Measurements from ENCODE around the gene NQO1.

DNA sequence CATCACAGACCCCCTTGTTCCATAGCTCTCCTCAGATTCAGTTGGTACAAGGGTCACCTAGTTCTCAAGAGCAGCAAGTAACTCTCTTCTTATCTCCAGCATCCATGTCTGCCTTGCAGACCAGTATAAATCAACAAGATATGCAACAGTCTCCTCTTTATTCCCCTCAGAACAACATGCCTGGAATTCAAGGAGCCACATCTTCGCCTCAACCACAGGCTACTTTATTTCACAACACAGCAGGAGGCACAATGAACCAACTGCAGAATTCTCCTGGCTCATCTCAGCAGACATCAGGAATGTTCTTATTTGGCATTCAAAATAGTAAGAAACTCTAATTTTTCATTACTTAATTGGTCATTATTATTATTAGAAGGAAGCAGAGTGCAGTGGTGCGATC, 32.4 kb downstream of the NQO1 start:
- TF ChIP-seq MXI1 (IDR thresholded peaks at IDR 0.05; ENCODE audit: low read depth, low read length) (no peak), RFX5 (IDR thresholded peaks at IDR 0.05; ENCODE audit: low read length) (no peak), SIN3A (IDR thresholded peaks at IDR 0.05; ENCODE audit: borderline replicate concordance, low read depth, low read length) (no peak), EZH2phosphoT487 (IDR thresholded peaks at IDR 0.05; ENCODE audit: borderline replicate concordance, low read depth) (no peak), ELF1 (IDR thresholded peaks at IDR 0.05) (no peak), RXRA (IDR thresholded peaks at IDR 0.05; ENCODE audit: borderline replicate concordance, low read depth) (no peak), EP300 (IDR thresholded peaks at IDR 0.05; ENCODE audit: borderline replicate concordance in 1 of 2, low read depth in 1 of 2, low read length in 1 of 2) (no peak), POLR2AphosphoS5 (IDR thresholded peaks at IDR 0.05; ENCODE audit: low read depth, low read length) (no peak), TAF1 (IDR thresholded peaks at IDR 0.05; ENCODE audit: borderline replicate concordance, low read depth, low read length) (no peak), JUND (IDR thresholded peaks at IDR 0.05) (no peak), CHD2 (IDR thresholded peaks at IDR 0.05; ENCODE audit: low read length, partially characterized antibody) (no peak)
- TF ChIP-seq, protein P1, sequence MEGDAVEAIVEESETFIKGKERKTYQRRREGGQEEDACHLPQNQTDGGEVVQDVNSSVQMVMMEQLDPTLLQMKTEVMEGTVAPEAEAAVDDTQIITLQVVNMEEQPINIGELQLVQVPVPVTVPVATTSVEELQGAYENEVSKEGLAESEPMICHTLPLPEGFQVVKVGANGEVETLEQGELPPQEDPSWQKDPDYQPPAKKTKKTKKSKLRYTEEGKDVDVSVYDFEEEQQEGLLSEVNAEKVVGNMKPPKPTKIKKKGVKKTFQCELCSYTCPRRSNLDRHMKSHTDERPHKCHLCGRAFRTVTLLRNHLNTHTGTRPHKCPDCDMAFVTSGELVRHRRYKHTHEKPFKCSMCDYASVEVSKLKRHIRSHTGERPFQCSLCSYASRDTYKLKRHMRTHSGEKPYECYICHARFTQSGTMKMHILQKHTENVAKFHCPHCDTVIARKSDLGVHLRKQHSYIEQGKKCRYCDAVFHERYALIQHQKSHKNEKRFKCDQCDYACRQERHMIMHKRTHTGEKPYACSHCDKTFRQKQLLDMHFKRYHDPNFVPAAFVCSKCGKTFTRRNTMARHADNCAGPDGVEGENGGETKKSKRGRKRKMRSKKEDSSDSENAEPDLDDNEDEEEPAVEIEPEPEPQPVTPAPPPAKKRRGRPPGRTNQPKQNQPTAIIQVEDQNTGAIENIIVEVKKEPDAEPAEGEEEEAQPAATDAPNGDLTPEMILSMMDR (IDR thresholded peaks at IDR 0.05): no peak
- TF ChIP-seq, protein P2, sequence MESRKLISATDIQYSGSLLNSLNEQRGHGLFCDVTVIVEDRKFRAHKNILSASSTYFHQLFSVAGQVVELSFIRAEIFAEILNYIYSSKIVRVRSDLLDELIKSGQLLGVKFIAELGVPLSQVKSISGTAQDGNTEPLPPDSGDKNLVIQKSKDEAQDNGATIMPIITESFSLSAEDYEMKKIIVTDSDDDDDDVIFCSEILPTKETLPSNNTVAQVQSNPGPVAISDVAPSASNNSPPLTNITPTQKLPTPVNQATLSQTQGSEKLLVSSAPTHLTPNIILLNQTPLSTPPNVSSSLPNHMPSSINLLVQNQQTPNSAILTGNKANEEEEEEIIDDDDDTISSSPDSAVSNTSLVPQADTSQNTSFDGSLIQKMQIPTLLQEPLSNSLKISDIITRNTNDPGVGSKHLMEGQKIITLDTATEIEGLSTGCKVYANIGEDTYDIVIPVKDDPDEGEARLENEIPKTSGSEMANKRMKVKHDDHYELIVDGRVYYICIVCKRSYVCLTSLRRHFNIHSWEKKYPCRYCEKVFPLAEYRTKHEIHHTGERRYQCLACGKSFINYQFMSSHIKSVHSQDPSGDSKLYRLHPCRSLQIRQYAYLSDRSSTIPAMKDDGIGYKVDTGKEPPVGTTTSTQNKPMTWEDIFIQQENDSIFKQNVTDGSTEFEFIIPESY (IDR thresholded peaks at IDR 0.05; ENCODE audit: borderline replicate concordance, low read depth): no peak
- TF ChIP-seq, protein P3, sequence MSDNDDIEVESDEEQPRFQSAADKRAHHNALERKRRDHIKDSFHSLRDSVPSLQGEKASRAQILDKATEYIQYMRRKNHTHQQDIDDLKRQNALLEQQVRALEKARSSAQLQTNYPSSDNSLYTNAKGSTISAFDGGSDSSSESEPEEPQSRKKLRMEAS (IDR thresholded peaks at IDR 0.05; ENCODE audit: low read depth): no peak
